HG02759 (cell line): Measurements from ENCODE around the gene L2HGDH.

Experiments
- ATAC-seq: cut with Tn5 transposase; IDR thresholded peaks from one replicate; pipeline ENCODE4 v1.9.1; 2021; ENCODE audit warnings: mild to moderate bottlenecking, moderate library complexity; ENCODE audit not compliant: unreplicated experiment

Gene L2HGDH

GRCh38 chr14:50299585-50299984 lies 12.4 kb downstream of the L2HGDH start:
- no peak for ATAC-seq

DNA sequence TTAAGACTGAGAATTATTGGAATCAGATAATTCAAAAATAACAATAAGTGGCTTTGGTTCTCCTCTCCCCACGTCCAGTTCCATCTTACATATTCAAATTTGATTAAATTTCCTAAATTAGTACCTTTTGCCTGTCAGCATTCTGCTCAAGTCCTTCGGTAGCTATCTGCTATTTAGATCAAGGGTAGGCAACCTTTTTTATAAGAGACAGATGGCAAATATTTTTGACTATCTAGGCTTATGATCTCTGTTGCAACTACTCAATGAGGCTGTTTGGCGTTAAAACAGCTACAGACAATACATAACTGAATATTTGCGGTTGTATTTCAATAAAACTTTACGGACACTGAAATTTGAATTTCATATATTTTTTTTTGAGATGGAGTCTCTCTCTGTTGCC lies 21.7 kb downstream of the L2HGDH start:
- no peak for ATAC-seq

DNA sequence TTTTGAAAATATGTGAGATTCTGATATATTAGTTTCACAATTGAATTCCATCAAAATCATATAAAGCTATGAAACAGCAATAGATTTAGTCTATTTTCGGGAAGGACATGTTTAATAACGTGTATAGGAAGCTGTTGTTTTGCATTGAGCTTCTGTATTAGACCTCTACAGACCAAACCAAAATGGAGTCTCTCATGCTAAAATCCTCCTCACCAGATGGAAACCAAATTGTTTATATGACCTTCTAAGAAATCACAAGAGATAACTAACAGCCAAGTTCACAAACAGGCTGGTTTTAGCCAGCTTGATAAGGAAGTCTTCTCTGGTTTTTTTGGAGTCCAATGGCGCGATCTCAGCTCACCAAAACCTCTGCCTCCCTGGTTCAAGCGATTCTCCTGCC lies 23.9 kb downstream of the L2HGDH start:
- ATAC-seq = no peak

DNA sequence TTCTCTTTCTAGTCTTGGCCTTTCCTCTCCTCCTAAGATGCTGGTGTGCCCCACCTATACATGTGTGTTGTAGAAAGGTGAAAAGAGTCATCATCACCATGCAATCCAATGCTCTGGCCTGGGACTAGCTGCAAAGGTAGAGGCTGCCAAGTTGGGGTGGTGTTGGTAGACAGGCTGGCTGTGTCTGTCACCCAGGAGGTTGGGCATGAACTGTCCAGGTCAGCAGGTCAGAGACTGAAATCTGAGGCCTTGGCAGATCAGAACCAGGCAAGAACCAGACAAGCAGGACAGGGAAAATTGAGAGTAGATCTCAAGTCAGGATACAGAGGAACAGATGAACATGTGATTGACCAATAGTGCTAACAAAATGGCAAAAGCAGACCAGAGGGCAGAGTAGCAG lies 26.2 kb downstream of the L2HGDH start:
- ATAC-seq = no peak

DNA sequence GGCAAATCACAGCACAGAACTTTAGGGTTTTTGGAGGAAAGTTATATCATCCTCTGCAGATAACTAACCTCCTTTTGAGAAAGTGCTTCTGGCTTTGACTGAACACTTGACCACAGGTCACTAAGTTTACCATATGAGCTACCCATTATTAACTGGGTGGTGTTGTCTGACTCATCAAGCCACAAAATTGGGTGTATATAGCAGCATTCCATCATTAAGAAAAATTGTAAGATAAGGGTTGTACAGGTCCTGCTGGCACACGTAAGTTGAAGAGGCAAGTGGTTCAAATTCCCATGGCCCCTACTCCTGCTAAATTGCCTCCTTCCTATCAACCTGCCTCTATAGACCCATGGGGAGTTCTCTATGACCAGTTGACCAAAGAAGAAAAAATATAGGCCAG lies 39.5 kb downstream of the L2HGDH start:
- ATAC-seq = no peak

GRCh38 chr14:50270932-50271331 lies 41.1 kb downstream of the L2HGDH start:
- ATAC-seq = no peak

GRCh38 chr14:50265029-50265428 lies 47.0 kb downstream of the L2HGDH start:
- no peak for ATAC-seq

DNA sequence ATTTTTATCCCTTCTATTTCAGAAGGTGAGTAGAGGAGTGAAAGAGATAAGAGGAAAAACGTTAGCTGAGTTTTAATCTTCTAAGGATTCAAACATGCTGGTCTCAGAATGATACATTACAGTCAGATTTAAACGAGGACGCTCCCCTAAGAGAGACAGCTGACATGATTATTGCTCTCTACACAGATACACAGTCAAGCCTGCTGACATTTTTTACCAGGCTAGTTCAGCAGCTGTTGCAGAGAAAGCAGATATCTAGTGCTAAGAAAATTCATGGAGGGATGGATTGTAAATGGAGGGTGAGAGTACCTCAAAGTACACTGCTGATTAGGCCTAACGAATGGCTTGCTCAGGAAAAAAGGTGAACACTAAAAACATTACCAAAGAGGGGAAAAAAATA lies 48.7 kb downstream of the L2HGDH start:
- ATAC-seq = no peak

DNA sequence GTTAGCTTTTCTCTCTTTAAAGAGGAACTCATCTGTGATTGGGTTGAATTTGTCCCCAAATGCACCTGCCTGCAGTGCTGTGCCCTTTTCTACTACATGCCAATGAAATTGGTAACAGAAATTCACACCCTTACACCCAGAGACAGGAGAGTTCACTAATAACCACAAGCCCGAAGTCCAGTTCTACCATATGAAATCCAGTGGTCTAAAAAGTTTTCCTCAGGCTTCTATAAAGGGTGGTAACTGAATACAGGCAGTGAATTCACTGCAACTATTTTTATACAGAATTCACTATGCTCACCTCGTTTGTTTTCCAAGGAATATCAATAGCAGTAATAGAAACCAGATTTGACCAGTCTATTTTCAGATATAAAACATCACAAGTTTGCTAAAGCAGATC lies 49.2 kb downstream of the L2HGDH start:
- ATAC-seq = no peak

DNA sequence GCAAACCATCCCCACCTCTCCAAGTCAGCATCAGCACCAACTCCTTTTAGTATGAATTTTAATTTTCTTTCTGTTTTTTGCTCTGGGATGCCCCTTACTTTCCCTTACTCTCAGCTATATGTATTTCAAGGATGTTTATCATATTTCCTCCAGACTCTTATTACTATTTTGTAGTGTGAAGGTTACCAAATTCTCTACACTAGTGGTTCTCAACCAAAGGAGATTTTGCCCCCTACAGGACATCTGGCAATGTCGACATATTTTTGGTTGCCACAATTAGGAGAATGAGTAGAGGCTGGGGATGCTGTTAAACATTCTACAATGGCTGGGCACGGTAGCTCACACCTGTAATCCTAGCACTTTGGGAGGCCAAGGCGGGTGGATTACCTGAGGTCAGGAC lies 51.5 kb downstream of the L2HGDH start:
- no peak for ATAC-seq

DNA sequence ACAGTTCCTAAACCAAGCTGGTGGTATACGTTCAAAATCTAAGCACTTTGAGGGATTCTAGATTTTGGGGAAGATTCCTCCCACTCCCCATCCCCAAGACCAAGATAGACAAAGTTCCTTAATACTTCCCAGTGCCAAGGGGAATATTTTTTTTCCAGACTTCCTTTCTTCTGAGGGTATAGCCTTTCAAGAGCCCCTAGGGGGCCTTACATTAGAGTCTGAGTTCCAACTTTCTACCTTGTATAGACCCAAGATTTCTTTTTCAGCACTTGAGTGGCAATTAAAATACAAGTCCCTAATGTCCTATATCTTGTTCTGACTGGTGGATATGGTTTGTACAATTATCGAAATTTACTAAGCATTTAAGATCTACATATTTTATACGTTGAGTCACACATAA lies 52.0 kb downstream of the L2HGDH start:
- ATAC-seq = no peak

- no peak for ATAC-seq
Measured at GRCh38 chr14:50257732-50258131, 54.3 kb downstream of the L2HGDH start.

DNA sequence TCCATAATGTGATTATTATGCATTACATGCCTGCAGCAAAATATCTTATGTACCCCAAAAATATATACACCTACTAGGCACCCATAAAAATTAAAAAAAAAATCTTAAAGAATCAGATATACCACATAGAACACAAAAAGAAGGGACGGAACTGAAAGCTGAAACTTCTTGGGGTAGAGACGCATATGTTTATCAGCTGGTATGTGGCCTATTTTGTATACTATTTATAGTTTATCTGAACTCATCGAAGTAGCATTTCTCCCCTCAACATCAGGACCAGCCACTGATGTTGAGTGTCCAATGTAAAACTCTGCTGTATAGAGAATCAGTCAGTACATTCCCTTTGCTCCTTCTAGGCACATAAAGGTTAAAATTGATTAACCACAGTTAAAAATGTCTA lies 57.8 kb downstream of the L2HGDH start:
- no peak for ATAC-seq

DNA sequence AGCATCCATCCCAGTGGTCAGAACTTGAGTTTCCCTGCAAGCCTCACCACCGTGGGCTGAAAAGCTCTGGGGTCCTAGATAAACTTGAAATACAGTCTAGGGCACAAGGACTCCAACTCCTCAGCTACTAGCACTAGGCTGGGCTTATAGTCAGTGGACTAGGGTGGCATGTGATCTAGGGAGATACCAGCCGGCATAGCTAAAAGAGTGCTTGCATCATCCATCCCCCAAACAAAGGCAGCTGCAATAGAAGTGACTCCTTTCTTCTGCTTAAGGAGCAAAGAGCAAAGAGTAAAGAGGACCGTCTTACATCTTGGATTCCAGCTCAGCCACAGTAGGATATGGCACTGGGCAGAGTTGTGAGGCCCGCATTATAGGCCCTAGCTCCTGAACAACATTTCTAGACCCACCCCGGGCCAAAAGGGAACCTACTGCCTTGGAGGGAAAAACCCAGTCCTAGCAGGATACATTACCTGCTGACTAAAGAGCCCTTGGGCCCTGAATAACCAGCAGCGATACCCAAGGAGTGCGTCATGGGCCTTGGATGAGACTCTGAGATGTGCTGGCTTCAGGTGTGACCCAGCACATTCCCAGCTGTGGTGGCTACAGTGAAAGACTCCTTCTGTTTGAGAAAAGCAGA lies 62.8 kb downstream of the L2HGDH start:
- ATAC-seq = no peak

DNA sequence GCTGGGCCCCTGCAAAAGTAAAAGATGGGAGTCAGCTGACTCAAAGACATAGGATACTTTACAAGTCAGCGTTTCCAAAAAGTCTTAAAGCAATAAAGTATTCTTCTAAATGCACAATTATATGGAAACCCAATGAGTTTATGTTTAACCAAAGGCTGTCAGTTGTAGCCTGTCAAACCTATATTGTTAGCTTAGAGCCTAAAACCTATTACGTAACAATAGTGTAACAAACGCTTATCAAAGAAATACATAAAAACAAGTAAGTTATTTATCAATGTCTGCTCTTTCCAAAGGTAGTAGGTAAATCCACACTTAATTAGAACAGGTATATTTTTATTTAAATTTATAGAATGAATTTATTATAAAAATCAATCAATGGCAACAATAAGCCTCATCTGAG lies 64.8 kb downstream of the L2HGDH start:
- no peak for ATAC-seq

DNA sequence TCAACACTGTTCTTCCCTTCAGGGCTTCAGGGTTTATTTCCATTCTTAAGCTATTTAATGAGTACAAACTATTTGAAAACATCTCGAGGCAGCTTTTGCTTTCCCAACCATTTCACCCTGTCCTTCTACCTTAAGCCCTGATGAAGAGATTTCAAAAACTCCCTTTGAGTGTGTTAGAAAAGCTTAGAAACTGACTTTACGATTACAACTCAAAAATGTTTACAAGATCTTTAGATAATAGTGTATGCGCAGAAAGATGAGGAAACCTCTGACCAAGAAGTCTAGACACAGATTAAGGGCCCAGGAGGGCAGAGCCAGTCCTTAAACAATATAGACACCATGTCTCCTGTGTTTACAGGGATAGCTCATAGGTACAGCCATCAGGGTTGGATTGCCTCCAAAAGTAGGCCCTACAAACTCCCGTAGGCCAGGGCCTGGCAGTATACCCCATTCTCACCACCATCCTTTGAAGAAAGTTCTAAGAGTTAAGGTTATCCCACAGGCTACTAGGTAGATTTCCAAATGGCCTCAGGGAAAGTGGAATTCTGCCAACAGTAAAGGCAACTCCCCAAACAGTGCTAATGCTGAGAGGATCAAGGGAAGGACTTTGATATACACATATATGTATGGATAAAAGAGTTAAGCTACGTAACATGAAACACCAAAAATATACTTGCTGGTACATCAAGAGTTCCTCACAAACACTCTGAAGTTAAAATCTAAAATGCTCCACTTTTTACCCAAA lies 69.3 kb downstream of the L2HGDH start:
- ATAC-seq = no peak

DNA sequence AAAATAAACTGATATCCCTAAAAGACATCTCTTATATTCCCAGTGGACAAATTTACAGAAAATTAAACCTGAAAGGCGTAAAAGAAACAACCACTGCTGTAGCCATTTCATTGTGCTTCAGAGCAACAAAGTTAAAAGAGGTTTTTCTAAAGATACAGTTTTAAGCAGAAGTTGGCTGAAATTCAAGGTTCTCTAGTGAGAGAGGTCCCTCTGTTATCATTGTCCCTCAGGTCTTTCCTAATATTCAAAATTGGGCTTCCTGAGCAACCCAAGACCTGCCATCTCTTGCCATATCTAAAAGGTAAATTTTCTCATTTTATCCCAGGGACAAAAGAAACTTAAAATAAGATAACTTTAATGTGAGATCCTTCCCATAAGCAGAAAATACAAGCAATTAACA lies 69.9 kb downstream of the L2HGDH start:
- no peak for ATAC-seq

- no peak for ATAC-seq
Measured at GRCh38 chr14:50237427-50237826, 74.6 kb downstream of the L2HGDH start.

- ATAC-seq = no peak
Measured at GRCh38 chr14:50233951-50234250, 78.1 kb downstream of the L2HGDH start.

- no peak for ATAC-seq
Measured at GRCh38 chr14:50233166-50233950, 78.7 kb downstream of the L2HGDH start.

DNA sequence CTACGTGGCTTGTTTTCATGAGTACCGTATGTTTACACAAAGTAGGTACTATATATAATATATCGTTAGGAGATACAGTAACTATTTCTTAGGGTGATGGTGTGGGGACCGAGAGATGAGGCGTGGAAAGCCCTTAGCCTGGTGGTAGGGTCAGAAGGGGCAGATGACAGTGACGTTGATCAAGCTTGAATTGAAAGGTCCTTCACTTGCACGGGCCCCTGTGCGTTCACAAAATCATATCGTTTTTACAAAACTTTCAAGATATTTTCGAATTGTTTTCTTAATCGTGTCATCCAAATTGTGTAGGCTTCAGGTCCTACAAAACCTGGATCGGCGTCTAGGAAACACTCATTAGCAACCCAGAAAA lies 79.8 kb downstream of the L2HGDH start:
- ATAC-seq = no peak
